Stromal cell of bone marrow (primary cell): ENCODE measurements around the gene UGT3A2.

Experiments
- DNase-seq: peaks from one replicate; pipeline ENCODE4 v3.0.0-alpha.2; 2012; ENCODE audit warnings: low read depth

Gene UGT3A2

DNA sequence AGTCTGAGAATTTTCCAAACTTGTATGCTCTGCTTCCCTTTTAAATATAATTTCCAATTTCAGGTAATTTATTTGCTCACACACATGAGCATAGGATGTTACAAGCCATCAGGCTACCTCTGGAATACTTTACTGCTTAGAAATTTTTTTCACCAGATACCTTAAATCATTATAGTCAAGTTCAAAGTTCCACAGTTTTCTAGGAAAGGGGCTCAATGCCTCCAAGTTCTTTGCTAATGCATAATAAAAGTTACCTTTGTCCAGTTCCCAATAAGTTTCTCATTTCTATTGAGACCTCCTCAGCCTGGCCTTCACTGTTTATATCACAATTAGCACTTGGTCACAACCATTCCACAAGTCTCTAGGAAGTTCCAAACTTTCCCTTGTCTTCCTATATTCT is 59.3 kb downstream of the UGT3A2 start:
- no peak for DNase-seq

DNA sequence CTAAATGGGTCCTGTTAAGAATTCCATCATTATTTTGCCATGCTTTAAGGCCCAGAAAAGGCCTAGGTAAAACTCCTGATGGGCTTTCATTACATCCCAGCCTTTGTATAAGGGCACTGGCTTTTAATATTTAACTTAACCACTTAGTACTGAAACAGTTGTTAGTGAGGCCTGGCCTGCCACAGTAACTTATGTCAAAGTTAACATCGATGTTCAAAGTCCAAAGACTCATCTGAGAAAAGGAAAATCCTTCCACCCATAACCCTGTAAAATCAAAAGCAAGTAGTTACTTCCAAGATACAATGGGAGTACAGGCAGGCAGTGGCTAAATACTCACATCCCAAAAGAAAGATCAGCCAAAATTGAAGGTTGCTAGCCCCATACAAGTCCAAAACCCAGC is 60.5 kb downstream of the UGT3A2 start:
- no peak for DNase-seq

DNA sequence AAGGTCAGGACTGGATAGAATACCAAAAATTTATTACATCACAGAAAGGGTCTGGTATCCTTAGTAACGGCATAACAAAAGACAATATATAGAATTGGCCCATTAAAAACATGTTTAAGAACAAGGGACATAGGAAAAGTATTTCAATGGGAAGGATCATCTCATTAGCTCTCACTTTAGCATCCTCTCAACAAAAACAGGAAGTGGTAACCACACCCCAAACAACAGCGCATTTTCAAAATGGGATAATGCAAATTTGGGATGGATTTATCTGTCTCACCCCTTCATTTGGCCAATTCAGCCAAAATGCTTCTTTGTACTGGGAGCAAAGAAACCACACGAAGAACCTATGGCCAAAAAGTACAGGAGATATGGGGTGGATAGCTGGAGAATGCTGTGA is 65.7 kb downstream of the UGT3A2 start:
- no peak for DNase-seq

DNA sequence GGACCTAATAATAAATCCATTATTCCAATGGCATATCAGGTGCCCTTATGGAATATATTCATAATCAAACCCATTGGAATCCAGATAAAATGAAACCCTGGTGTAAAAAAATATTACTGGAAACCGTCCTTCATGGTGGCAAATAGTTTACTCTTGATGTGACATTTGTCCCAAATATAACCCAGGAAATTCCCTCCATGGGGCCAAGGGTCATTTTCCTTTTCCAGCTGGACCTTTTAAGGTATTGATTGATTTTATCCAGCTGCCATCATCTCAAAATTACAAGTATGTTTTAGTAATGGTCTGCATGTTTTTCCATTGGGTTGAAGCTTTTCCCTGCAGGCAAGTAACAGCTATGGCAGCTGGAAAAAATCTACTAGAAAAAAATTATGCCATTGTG is 67.1 kb downstream of the UGT3A2 start:
- no peak for DNase-seq

DNA sequence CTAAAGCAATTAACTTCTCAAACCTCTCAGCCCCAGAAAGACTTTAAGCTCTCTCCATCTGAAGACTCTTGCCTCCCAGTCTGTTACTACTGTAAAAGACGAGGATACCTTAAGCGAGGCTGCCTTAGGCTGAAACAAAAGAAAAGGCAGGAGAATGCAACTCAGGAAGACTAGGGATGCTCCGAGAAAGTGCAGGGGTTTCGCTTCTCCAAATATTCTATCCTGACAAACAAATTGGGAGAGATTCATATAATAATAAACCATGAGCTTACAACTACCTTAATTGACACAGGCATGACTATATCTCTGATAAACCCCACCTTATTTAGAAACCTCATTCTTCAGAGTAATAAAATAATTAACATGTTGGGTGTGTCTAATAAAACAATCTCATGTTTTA is 70.6 kb downstream of the UGT3A2 start:
- DNase-seq = no peak

DNA sequence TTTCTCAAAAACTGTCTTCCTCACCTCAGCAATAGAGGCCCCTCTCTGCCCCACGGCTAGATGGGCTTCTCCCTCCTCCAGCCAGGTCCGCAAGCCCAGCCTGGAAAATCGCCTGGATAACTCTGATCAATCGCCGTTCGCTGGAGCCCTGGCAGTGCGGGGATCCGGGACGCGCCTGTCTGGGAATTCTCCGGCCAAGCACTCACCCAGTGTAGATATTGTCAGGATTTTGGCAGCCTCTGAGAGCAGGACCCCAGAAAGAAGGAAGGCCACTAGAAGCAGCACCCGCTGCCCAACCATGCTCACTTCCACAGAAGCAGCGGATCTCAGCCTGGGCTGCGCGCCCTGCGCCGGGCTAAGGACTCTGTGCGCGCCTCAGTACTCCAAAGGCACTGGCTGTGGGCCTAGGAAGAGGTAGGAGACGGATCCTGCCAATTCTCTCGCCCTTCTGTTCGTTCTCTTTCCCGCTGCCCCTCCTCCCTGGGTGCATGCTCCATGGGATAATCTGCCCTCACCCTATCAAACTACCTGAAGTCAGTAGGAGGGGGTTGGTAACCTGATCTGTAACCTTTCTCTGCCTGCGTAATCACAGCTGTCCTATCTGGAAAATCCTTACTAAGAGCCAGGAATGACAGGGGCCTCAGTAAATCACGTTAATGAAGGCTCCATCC is 75.6 kb downstream of the UGT3A2 start, which contains the start of gene UGT3A1:
TSS of gene UGT3A1 (minus strand) at position 450 of the 671 bp plus-strand sequence. CDS start at position 300, 150 bp downstream.
- DNase-seq = no peak

DNA sequence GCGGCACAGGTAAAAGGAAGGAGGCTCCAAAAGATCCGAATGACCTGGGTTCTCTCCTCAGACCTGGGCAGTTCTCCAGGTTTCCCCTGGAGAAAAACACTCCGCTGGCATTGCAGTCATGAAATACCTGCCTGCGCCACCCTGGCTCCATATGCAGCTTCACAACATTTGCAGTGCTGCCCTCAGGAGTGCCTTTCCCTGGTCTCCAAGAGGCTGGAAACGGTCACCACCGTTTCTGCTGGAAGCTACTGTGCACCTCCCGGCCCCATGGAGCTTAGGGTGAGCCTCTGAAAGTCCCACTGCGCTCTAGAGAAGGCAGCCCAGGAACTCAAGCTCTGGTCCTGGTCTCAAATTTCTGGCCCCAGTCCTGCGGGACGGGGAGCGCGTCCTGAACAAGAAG is 76.2 kb downstream of the UGT3A2 start:
- no peak for DNase-seq

DNA sequence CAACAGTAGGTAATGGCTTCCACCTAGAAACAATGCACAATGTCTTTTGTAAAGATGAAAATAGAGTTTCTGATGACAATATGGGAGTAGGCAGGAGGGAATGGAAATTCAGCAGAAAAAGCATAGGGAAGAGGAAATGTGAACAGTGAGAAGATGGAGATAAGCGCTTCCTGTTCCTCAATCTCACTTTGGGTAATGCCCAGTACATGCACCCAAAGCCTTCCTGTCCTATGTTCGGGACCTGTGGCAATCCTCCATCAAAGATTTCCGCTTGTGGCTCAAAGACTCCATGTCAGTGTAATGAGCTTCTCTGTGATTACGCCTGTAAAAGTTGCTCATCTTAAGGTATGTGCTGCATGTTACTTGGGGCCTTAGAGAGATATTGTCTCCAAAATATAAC is 78.2 kb downstream of the UGT3A2 start:
- no peak for DNase-seq

DNA sequence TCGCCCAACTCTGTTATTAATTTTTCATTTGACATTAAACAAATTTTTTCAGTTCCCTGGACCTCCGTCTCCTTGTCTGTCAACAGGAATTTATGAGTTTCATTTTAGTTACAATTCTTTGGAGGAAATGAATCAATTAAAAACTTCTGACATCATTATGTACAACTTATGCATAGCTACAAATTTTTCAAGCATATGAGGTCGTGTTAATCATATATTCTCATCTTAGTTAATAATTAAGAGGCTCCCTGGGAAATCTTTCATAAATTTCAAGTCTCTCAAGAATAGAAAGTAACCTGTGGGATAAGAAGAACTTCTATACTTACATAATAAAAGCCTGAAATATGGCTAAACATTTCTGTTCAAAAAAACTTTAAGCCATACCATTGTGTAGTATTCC is 78.9 kb downstream of the UGT3A2 start:
- no peak for DNase-seq
